Germinal center (tissue), 1 donor: ENCODE data around the gene NRG4.
A peak's percentile ranks its signal among the peaks of the same experiment; 100 is the strongest.
"Not testable (repeated sequence)": the region's sequence is repeated elsewhere in the genome, so short reads cannot be mapped to it uniquely, and the experiment has no call there.

Source experiments
- DNase-seq: peaks from one replicate; pipeline ENCODE4 v3.0.0; 2012; ENCODE audit warnings: mixed read lengths, low spot score

NRG4 gene

GRCh38 chr15:75926931-75927330 lies 85.3 kb downstream of the NRG4 start:
- no peak for DNase-seq

DNA sequence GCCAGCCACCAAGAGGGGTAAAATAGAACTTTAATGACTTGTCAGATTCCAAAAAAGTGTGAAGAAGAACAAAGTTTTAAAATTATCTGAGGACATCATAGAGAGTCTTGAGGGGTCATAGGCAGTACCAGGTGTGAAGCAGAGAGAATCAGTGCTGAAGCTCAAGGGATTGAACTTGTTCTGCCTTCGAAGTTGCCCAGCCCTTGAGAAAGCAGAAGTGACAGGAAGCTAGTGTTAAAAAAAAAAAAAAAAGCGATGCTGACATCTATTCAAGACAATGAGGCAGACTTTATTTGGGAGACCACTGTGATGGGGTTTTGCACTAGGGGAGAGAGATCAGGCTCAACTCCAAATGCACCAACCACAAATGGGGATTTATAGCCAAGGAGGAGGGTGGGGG lies 86.8 kb downstream of the NRG4 start:
- peak; percentile 8 for DNase-seq

DNA sequence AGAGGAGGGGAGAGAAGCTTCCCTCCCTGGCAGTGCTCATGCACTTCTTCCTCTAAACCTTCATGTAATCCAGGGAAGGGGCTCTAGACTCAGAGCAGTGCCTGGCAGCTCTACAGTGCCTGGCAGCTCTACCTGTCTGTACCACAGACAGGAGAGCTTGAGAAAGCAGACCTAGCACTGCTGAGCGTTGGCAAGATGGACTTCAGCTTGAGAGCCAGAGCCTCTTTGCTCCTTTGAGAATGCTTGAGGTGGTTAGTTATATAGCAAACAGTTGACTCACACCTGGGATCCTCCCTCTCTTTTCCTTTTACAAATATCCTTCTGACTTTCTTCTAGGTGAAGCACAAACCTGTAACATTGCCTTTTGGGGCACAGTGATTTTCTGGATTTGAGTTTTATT lies 87.6 kb downstream of the NRG4 start:
- no peak for DNase-seq

DNA sequence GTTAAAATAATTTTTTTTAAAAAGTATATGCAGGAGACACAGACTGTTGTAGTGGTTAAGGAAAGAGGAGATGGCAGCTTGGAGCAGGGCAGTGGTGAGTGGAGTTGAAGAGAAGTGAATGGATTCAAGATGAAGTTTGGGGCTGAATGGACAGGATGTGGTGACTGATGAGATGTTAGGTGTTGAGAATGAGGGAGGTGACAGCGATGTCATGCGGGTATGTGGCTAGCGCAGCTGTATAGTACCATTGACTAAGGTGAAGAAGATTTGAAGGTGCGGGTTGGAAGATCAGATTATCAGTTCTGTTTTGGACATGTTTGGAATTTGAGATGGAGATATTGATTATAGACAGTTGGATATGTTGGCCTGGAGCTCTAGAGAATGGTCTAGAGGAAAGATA lies 88.5 kb downstream of the NRG4 start:
- DNase-seq, result no peak

DNA sequence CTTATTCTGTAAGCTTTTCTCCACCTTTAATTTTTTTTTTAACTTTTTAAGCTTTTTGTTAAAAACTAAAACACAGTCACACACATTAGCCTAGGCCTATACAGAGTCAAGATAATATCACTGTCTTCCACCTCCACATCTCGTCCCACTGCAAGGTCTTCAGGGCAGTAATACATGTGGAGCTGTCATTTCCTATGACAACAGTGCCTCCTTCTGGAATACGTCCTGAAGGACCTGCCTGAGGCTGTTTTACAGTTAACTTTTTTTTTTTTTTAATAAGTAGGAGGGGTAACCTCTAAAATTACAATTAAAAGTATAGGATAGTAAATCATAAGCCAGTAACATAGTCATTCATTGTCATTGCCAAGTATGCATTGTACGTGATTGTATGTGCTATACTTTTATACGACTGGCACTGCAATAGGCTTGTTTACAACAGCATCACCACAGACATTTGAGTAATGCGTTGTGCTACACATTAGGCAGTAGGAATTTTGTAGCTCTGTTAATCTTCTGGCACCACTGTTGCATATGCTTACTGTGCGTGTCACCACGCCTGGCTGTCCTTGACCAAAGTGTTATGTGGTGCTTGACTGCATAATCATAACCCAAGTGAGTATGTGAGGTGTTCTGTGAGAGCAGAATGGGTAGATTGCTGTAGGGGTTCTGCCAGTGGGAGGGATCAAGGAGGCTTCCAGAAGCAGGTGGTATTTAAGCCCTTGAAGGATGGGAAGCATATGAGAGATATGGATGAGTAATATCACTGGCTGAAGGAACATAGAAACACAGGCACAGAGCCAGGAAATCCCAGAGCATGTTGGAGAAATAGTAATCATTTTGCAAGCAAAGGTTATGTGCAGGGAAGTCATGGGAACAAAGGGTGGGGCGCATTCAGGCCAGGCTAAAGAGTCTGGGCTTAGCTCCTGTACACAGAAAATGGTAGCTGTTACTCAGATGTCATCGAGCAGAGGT lies 90.2 kb downstream of the NRG4 start:
- DNase-seq, result no peak

DNA sequence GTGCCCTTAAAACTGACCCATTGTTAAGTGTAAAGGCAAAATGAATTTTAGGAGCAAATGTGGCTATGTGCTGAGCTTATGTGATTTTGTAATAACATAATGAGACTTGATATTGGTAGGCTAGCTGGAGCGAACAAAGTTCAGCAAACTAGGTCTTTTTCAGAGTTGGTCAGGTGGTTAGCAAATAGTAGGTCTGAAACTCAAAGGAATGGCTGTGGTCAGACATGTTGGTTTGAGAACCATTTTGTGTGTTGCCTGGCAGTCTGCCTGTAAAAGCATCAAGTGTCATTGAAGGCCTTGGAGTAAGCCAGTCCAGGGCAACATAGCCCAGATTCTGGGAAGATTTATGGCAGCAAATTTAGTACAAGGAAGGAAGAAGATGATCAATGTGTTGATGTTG lies 92.1 kb downstream of the NRG4 start:
- no peak for DNase-seq

GRCh38 chr15:75918135-75918534 lies 94.1 kb downstream of the NRG4 start:
- DNase-seq, result no peak

DNA sequence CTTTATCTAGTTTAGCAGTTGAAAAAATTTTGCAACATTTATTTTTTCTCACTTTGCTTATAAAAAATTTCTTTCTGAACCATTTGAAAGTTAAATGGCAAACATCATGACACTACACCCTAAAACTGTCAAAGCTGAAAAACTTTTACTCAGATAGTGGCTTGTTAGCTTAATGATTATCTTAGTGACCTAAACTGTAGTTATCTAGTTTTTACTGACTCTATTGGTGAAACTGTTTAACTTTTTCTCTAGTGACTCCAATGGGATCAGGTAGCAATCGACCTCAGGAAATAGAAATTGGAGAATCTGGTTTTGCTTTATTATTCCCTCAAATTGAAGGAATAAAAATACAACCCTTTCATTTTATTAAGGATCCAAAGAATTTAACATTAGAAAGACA lies 95.2 kb downstream of the NRG4 start:
- no peak for DNase-seq

- DNase-seq, result not testable (repeated sequence)
Measured at GRCh38 chr15:75910355-75910754, 101.9 kb downstream of the NRG4 start.

- no peak for DNase-seq
Measured at GRCh38 chr15:75905231-75905630, 107.0 kb downstream of the NRG4 start.

DNA sequence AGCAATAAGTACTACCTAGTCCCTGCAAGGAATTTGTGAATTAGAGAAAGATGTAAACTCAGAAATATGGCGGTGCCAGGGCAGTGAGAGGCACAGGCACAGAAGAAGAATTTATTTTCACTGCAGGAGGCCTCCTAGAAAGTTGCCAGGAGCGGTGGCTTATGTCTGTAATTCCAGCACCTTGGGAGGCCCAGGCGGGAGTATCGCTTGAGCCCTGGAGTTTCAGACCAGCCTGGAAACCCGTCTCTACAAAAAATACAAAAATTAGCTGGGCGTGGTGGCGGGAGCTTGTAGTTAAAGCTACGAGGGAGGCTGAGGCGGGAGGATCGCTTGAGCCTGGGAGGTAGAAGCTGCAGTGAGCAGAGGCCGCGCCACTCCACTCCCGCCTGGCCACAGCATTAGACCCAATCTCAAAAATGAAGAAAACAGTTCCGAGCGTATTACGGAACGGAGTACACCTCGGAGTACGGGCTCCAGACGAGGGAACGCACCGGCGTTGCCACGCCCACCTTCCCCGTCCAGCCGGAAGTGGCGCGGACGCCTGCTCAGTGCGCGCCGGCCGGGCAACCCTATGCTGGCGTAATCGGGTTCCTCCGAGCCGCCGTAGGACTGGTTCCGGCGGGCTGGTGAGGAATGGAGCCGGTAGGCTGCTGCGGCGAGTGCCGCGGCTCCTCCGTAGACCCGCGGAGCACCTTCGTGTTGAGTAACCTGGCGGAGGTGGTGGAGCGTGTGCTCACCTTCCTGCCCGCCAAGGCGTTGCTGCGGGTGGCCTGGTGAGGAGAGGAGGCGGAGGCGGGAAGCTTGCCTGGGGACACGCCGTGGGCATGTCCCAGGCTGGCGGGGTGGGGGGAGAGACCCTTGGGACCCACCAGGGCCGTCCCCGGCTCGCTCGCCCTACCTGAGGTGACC lies 108.6 kb downstream of the NRG4 start, which contains the start of gene FBXO22:
Gene FBXO22, plus strand, starts transcription at position 548 of the 909 bp plus-strand sequence. Its CDS starts 86 bp downstream, at position 634.
- peak; percentile 80 for DNase-seq

- no peak for DNase-seq
Measured at GRCh38 chr15:75902129-75902557, 110.1 kb downstream of the NRG4 start.

DNA sequence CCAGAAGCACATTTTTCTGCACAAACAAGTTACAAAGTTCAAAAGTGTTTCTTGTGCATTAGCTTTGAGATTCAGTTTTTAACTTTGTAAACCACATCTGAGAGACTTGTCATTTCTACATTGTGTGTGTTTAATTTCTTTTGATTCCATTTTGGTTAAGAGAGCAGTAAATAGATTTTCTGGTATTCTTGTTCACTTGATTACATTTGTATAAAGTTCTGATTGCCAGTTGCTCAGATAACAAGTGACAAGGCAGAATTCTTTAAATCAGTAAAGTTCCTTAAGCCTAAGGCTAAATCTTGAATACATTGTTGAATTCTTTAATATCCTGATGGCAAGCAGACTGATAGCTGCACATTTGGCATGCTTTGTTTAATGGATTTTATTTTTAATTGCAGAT lies 111.6 kb downstream of the NRG4 start:
- no peak for DNase-seq

- no peak for DNase-seq
Measured at GRCh38 chr15:75895731-75896130, 116.5 kb downstream of the NRG4 start.

DNA sequence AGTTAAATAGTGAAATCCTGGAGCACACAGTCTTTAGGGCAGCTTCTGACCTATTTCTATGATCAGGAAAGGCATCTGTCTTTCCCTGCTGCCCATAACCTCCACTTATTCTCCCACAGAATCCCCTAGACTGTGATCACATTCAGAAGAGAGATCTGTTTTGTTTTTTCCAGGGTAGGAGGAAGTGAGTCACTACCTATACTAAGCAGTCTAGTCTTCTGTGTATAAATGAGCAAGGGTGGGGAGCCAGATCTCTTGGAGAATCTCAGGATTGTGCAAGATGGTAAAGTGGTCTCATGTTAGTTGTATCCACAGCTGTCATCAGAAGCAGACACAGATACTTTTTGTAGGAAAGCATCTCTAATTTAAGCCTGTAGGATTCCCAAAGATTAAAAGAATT lies 120.3 kb downstream of the NRG4 start:
- no peak for DNase-seq
